ENCODE results near the gene PDE12.

DNA sequence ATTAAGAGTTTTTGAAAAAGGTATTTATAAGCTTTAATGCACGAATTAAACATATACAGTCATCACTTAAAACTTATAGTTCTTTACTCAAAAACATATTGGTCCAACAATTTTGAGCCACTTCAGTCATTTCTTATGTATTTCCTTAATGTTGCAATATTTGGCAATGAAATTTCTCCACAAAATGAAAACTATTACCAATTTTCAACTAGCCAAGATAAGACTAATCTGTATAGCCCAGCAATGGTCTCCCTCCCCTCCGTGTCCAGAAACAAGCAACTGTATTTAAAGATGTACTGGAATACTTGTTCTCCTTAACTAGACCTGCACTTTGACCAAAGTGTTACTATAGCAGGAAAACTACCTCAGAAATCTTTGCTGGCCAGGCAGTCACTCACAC is 31.8 kb downstream of the PDE12 start:
- TF ChIP-seq, protein P1, sequence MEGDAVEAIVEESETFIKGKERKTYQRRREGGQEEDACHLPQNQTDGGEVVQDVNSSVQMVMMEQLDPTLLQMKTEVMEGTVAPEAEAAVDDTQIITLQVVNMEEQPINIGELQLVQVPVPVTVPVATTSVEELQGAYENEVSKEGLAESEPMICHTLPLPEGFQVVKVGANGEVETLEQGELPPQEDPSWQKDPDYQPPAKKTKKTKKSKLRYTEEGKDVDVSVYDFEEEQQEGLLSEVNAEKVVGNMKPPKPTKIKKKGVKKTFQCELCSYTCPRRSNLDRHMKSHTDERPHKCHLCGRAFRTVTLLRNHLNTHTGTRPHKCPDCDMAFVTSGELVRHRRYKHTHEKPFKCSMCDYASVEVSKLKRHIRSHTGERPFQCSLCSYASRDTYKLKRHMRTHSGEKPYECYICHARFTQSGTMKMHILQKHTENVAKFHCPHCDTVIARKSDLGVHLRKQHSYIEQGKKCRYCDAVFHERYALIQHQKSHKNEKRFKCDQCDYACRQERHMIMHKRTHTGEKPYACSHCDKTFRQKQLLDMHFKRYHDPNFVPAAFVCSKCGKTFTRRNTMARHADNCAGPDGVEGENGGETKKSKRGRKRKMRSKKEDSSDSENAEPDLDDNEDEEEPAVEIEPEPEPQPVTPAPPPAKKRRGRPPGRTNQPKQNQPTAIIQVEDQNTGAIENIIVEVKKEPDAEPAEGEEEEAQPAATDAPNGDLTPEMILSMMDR (IDR thresholded peaks at IDR 0.05), result no peak
- no peak for TF ChIP-seq POLR2A (IDR thresholded peaks at IDR 0.05)

Data from thyroid gland (tissue), 4 donors.